ENCODE measurements around the gene KLF12.

GRCh38 chr13:74134221-74134776, at the start of gene KLF12:
- TF ChIP-seq CTCF (IDR thresholded peaks at IDR 0.05; ENCODE audit: low read length) (no peak), EZH2 (optimal IDR thresholded peaks at IDR 0.05; ENCODE audit: low read depth, low read length) (no peak), EZH2phosphoT487 (IDR thresholded peaks at IDR 0.05; ENCODE audit: low read length) (no peak)
